GF-D8 (cell line): Measurements from ENCODE around the gene SCT.

Experiments
- DNase-seq: peaks from one replicate; lab custom pipeline; 2025; lab: John Stamatoyannopoulos, UW

The SCT gene

GRCh38 chr11:586376-587316 lies 40.3 kb downstream of the SCT start:
- DNase-seq: no peak

GRCh38 chr11:584287-584686 lies 42.7 kb downstream of the SCT start:
- DNase-seq: no peak

- DNase-seq: no peak
These were observed 45.2 kb downstream of the SCT start for GRCh38 chr11:581752-582151.

GRCh38 chr11:581342-581741 lies 45.6 kb downstream of the SCT start:
- no peak for DNase-seq

- DNase-seq: no peak
These were observed 47.0 kb downstream of the SCT start for GRCh38 chr11:579830-580601.

GRCh38 chr11:578276-579035 lies 48.5 kb downstream of the SCT start:
- DNase-seq: no peak

- DNase-seq: no peak
These were observed 49.4 kb downstream of the SCT start for GRCh38 chr11:577611-577894.

GRCh38 chr11:576811-577610 lies 50.0 kb downstream of the SCT start:
- DNase-seq: no peak
